Mesendoderm (in vitro differentiated cells): ENCODE results near the gene SMIM1. TPM values are rescaled to one million over a fixed set of nuclear protein-coding genes. Genes with fewer than 3 reads are reported as not detected.
A peak's percentile ranks its signal among the peaks of the same experiment; 100 is the strongest.
"Not testable (repeated sequence)": the region's sequence is repeated elsewhere in the genome, so short reads cannot be mapped to it uniquely, and the experiment has no call there.

Experiments used
- DNase-seq: peaks from one replicate; pipeline ENCODE4 v3.0.0; 2013
- H2AK5ac ChIP-seq: 2 replicates; pipeline ENCODE4 v1.6.1; 2013; ENCODE audit warnings: low read length, inconsistent platforms
- H2BK120ac ChIP-seq: 2 replicates; pipeline ENCODE4 v1.6.1; 2013; ENCODE audit warnings: low read depth, mild to moderate bottlenecking, low read length, moderate library complexity, mixed read lengths
- H2BK15ac ChIP-seq: replicated peaks from 2 replicates; pipeline ENCODE4 v1.6.1; 2013; ENCODE audit warnings: low read depth, mild to moderate bottlenecking, moderate library complexity
- H2BK5ac ChIP-seq: 2 replicates; pipeline ENCODE4 v1.6.1; 2013; ENCODE audit warnings: low read length, inconsistent platforms
- H3K18ac ChIP-seq: 2 replicates; pipeline ENCODE4 v1.6.1; 2013; ENCODE audit warnings: mild to moderate bottlenecking, low read length, mixed read lengths
- H3K23ac ChIP-seq: one replicate; pipeline ENCODE4 v1.6.1; 2013; ENCODE audit warnings: low read length
- H3K27ac ChIP-seq: 2 replicates; pipeline ENCODE4 v1.5.1; 2013; ENCODE audit warnings: low read depth, mild to moderate bottlenecking, inconsistent platforms, low read length, moderate library complexity
- H3K27me3 ChIP-seq: 2 replicates; pipeline ENCODE4 v1.6.1; 2013; ENCODE audit warnings: low read length, control low read depth, mild to moderate bottlenecking, inconsistent platforms; ENCODE audit not compliant: insufficient read depth, poor library complexity
- H3K36me3 ChIP-seq: 2 replicates; pipeline ENCODE4 v1.6.1; 2013; ENCODE audit warnings: low read length, inconsistent platforms; ENCODE audit not compliant: control insufficient read depth, insufficient read depth
- H3K4ac ChIP-seq: one replicate; pipeline ENCODE4 v1.6.1; 2013; ENCODE audit warnings: low read depth, mild to moderate bottlenecking, low read length, moderate library complexity
- H3K4me1 ChIP-seq: 2 replicates; pipeline ENCODE4 v1.6.1; 2013; ENCODE audit warnings: low read depth, low read length, inconsistent platforms; ENCODE audit not compliant: control insufficient read depth
- H3K4me2 ChIP-seq: 2 replicates; pipeline ENCODE4 v1.6.1; 2013; ENCODE audit warnings: low read length
- H3K4me3 ChIP-seq: 2 replicates; pipeline ENCODE4 v1.5.1; 2013; ENCODE audit warnings: mild to moderate bottlenecking, low read length
- H3K56ac ChIP-seq: one replicate; pipeline ENCODE4 v1.6.1; 2013; ENCODE audit warnings: low read length
- H3K79me1 ChIP-seq: 2 replicates; pipeline ENCODE4 v1.6.1; 2013; ENCODE audit warnings: low read length, inconsistent platforms
- H3K79me2 ChIP-seq: 2 replicates; pipeline ENCODE4 v1.6.1; 2013; ENCODE audit warnings: mild to moderate bottlenecking, low read length; ENCODE audit not compliant: control insufficient read depth, insufficient read depth
- H3K9ac ChIP-seq: 2 replicates; pipeline ENCODE4 v1.6.1; 2013; ENCODE audit warnings: low read length, inconsistent platforms
- H4K5ac ChIP-seq: one replicate; pipeline ENCODE4 v1.6.1; 2013; ENCODE audit warnings: low read length
- H4K8ac ChIP-seq: one replicate; pipeline ENCODE4 v1.6.1; 2013; ENCODE audit warnings: low read depth, mild to moderate bottlenecking, control low read depth, low read length, moderate library complexity
- WGBS: extraction: QIAGEN DNeasy Blood & Tissue Kit; methylation state at CpG from one replicate; pipeline ENCODE4 v1.1.7; 2013; ENCODE audit warnings: low lambda C conversion rate, missing lambda C conversion rate; ENCODE audit not compliant: insufficient coverage; ENCODE audit errors: extremely low coverage; 5-methylcytosine and 5-hydroxymethylcytosine counted together
- polyA plus RNA-seq, 2 experiments: library from polyadenylated mRNA; stranded (reverse); fragments of 200-250 nt; gene quantifications; one replicate each; pipeline ENCODE4 v1.2.3, GENCODE V29; 2013

Gene SMIM1, protein sequence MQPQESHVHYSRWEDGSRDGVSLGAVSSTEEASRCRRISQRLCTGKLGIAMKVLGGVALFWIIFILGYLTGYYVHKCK
- 2.0 TPM for polyA plus RNA-seq (2013, experiment 1 of 2)
- polyA plus RNA-seq (2013, experiment 2 of 2): 2.0 TPM

DNA sequence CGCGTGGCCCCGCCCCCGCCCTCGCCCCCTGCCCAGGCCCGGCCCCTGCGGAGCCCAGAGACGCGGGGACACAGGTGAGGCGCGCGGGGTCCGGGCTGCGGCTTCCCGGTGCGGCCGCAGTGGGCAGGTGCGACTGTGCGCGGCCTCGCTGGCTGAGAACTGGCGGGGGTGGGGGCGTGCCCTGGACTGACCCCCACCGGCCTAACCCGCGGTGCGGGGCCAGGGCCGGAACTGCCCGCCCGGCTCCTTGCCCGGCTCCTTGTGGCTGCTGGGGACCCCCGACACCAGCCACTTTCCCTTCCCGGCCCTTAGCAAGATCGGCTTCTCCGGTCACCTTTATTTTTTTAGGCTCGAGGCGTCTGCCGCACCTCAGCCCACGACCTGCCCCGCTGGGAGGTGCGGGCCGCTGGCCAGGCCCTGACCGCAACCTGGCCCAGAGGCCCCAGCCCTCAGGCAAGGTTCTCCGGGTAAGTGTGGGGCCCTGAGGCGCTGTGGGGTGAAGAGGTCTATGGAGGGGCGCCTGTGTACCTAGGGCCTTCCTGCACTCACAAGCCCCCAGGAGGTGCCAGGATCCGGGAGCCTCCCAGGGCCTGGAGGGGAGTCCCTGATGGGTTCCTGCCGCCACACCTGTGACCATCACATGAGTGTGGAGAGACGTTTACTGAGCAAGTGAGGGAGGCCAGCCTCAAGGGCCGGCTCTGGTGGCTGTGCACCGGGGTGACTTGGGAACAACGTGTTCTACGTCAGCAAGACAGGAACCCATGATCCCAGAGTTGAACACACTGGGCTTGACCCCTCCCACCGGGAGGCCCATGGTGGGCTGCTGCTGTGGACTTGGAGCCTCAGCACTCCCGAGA lies at the start of gene SMIM1:
SMIM1 (plus strand) TSS at position 35 of the 857 bp plus-strand sequence. CDS start 2,625 bp downstream, outside the sequence.
- WGBS: no CpG with 5 or more reads among the region's 55 CpGs
- H3K56ac ChIP-seq: peak within 1 kb of the TSS; percentile 82
- H2AK5ac ChIP-seq: no peak within 1 kb of the TSS
- no peak for DNase-seq
- H3K9ac ChIP-seq: peak within 1 kb of the TSS; percentile 60
- H3K4me1 ChIP-seq: no peaks in the 10 kb centered on the region
- no peak within 1 kb of the TSS for H4K5ac ChIP-seq
- H2BK5ac ChIP-seq: no peak within 1 kb of the TSS
- H2BK15ac ChIP-seq: no peak within 1 kb of the TSS
- H3K18ac ChIP-seq: peak within 1 kb of the TSS; percentile 35
- H3K23ac ChIP-seq: no peak within 1 kb of the TSS
- no peak within 1 kb of the TSS for H2BK120ac ChIP-seq
- peak within 1 kb of the TSS; percentile 61 for H3K4me2 ChIP-seq
- H3K27ac ChIP-seq: no peak within 1 kb of the TSS
- H3K4me3 ChIP-seq: peak within 1 kb of the TSS; percentile 32
- no peaks in the 10 kb centered on the region for H3K79me1 ChIP-seq
- peak within 1 kb of the TSS; percentile 83 for H3K4ac ChIP-seq
- H4K8ac ChIP-seq: no peak within 1 kb of the TSS
- H3K27me3 ChIP-seq: no peaks in the 10 kb centered on the region
- H3K36me3 ChIP-seq: no peaks in the 10 kb centered on the region
- H3K79me2 ChIP-seq: no peaks in the 10 kb centered on the region

DNA sequence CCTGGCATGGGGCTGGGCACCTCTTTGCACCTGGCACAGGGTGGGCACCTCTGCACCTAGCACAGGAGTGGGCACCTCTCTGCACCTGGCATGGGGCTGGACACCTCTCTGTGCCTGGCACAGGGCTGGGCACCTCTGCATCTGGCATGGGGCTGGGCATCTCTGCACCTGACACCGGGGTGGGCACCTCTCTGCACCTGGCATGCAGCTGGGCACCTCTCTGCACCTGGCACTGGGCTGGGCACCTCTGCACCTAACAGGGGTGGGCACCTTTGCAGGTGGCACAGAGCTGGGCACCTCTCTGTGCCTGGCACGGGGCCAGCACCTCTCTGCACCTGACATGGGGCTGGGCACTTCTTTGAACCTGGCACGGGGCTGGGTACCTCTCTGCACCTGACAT lies 49.7 kb upstream of the SMIM1 start:
- Histone ChIP-seq H3K23ac (no peak overlapping the region), H3K18ac (no peak overlapping the region), H3K36me3 (no peaks in the 10 kb centered on the region), H2AK5ac (no peak overlapping the region), H2BK15ac (no peak overlapping the region), H3K9ac (no peak overlapping the region), H3K4me2 (no peak overlapping the region), H3K4ac (no peak overlapping the region), H2BK5ac (no peak overlapping the region), H3K4me3 (no peak overlapping the region), H4K8ac (no peak overlapping the region), H3K4me1 (no peaks in the 10 kb centered on the region), H3K27ac (no peak overlapping the region), H3K56ac (no peak overlapping the region), H2BK120ac (no peak overlapping the region), H4K5ac (no peak overlapping the region), H3K79me2 (no peaks in the 10 kb centered on the region), H3K27me3 (no peaks in the 10 kb centered on the region), H3K79me1 (no peaks in the 10 kb centered on the region)
- no CpG with 5 or more reads among the region's 3 CpGs for WGBS
- DNase-seq: no peak

DNA sequence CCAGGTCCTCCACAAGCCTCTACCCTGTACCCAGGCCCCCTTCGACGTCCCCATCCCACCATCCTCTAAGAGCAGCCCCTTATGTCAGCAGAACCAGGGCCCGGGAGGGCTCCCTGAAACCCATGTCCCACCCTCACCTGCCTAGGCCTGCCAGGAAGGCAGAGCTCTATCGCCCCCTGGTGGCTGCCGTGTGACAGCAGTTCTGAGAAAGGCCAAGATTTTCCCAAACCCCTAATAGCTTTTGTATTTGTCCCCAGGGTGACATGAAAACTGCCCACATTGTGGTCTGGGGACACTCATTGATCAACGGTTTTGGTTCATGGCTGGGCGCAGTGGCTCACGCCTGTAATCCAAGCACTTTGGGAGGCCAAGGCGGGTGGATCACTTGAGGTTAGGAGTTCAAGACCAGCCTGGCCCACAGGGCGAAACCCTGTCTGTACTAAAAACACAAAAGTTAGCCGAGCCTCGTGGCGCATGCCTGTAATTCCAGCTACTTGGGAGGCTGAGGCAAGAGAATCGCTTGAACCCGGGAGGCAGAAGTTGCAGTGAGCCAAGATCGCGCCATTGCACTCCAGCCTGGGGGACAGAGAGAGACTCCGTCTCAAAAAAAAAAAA lies 48.0 kb upstream of the SMIM1 start:
- DNase-seq: peak; percentile 74
- not testable (repeated sequence) for H3K18ac ChIP-seq, H3K4ac ChIP-seq, H3K27me3 ChIP-seq, H3K4me1 ChIP-seq, H3K79me2 ChIP-seq, H3K27ac ChIP-seq, H3K4me3 ChIP-seq, H3K23ac ChIP-seq, H2AK5ac ChIP-seq, H3K4me2 ChIP-seq, H3K9ac ChIP-seq, H3K36me3 ChIP-seq, H2BK120ac ChIP-seq, H2BK15ac ChIP-seq, H3K56ac ChIP-seq, H2BK5ac ChIP-seq, H4K8ac ChIP-seq, H4K5ac ChIP-seq, H3K79me1 ChIP-seq
- WGBS: no CpG with 5 or more reads among the region's 18 CpGs

DNA sequence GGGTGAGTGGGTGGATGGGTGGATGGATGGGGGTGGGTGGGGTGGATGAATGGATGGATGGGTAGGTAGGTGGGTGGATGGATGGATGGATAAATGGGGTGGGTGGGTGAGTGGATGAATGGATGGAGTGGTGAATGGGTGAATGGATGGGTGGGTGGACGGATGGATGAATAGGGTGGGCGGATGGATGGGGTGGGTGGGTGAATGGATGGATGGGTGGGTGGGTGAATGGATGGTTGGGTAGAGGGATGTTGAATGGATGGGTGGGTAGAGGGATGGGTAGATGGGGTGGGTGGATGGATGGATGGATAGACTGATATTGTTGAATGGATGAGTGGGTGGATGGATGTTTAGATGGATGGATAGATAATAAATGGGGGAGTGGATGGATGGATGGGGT lies 47.2 kb upstream of the SMIM1 start:
- Histone ChIP-seq H3K9ac (no peak overlapping the region), H3K27me3 (no peaks in the 10 kb centered on the region), H4K5ac (no peak overlapping the region), H3K23ac (no peak overlapping the region), H2BK5ac (no peak overlapping the region), H3K18ac (no peak overlapping the region), H4K8ac (no peak overlapping the region), H2BK15ac (no peak overlapping the region), H3K36me3 (no peaks in the 10 kb centered on the region), H3K27ac (no peak overlapping the region), H3K4me3 (no peak overlapping the region), H3K79me1 (no peaks in the 10 kb centered on the region), H3K56ac (no peak overlapping the region), H3K4me1 (no peaks in the 10 kb centered on the region), H3K4me2 (no peak overlapping the region), H3K79me2 (no peaks in the 10 kb centered on the region), H2AK5ac (no peak overlapping the region), H3K4ac (no peak overlapping the region), H2BK120ac (no peak overlapping the region)
- no peak for DNase-seq
- WGBS: no CpG with 5 or more reads among the region's 2 CpGs

DNA sequence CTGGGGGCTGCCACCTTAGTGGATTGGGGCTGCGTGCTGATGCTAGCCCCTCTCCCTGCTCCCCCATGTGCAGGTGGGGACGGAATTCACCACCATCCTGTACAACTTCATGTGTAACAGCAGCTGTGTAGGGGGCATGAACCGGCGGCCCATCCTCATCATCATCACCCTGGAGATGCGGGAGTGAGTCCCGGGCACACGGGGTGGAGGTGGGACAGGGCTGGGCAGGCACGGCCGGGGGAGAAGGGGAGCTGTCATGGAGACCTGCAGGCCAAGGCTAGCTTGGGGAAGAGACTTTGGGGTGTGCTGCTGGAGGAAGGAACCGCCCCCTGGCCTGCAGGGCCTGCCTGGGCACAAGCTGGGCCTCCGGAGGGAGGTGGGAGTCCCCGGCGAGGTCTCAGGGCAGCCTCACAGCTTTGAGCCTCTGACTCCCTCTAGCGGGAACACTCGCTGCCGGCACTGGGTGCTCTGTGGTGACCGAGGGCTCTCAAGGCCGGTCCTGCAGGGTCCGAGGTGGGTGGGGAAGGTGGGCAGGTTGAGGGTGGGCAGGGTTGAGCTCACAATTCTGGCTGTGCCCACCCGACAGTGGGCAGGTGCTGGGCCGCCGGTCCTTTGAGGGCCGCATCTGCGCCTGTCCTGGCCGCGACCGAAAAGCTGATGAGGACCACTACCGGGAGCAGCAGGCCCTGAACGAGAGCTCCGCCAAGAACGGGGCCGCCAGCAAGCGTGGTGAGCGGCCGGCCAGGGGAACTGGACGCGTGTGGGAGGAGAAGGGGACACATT lies 45.3 kb upstream of the SMIM1 start:
- Histone ChIP-seq H3K4ac (no peak overlapping the region), H3K56ac (no peak overlapping the region), H3K27ac (no peak overlapping the region), H3K9ac (no peak overlapping the region), H3K18ac (no peak overlapping the region), H2BK15ac (no peak overlapping the region), H3K4me2 (no peak overlapping the region), H2AK5ac (no peak overlapping the region), H2BK120ac (no peak overlapping the region), H4K8ac (no peak overlapping the region), H2BK5ac (no peak overlapping the region), H3K27me3 (no peaks in the 10 kb centered on the region), H3K4me3 (no peak overlapping the region), H3K23ac (no peak overlapping the region), H3K36me3 (no peaks in the 10 kb centered on the region), H3K79me1 (no peaks in the 10 kb centered on the region), H3K79me2 (no peaks in the 10 kb centered on the region), H4K5ac (no peak overlapping the region), H3K4me1 (no peaks in the 10 kb centered on the region)
- whole genome bisulfite sequencing: no CpG with 5 or more reads among the region's 37 CpGs
- peak; percentile 57 for DNase-seq
